GM12875 (cell line): ENCODE data around the gene CLEC1B.
"Not testable (repeated sequence)": the region's sequence is repeated elsewhere in the genome, so short reads cannot be mapped to it uniquely, and the experiment has no call there.

ENCODE experiments used
- H3K4me3 ChIP-seq: one replicate; pipeline ENCODE4 v1.5.1; 2011; ENCODE audit warnings: low read depth, low read length, control low read depth
- TF ChIP-seq, protein P1 (sequence below): IDR thresholded peaks from 2 replicates; pipeline ENCODE4 v1.5.1; 2011; ENCODE audit warnings: low read depth, mild to moderate bottlenecking, control low read depth, inconsistent platforms, low read length, moderate library complexity, borderline replicate concordance; ENCODE audit not compliant: insufficient read depth

Gene CLEC1B

GRCh38 chr12:9973949-9974348 is 25.0 kb downstream of the CLEC1B start:
- TF ChIP-seq, protein P1, sequence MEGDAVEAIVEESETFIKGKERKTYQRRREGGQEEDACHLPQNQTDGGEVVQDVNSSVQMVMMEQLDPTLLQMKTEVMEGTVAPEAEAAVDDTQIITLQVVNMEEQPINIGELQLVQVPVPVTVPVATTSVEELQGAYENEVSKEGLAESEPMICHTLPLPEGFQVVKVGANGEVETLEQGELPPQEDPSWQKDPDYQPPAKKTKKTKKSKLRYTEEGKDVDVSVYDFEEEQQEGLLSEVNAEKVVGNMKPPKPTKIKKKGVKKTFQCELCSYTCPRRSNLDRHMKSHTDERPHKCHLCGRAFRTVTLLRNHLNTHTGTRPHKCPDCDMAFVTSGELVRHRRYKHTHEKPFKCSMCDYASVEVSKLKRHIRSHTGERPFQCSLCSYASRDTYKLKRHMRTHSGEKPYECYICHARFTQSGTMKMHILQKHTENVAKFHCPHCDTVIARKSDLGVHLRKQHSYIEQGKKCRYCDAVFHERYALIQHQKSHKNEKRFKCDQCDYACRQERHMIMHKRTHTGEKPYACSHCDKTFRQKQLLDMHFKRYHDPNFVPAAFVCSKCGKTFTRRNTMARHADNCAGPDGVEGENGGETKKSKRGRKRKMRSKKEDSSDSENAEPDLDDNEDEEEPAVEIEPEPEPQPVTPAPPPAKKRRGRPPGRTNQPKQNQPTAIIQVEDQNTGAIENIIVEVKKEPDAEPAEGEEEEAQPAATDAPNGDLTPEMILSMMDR = no peak
- no peak overlapping the region for H3K4me3 ChIP-seq

DNA sequence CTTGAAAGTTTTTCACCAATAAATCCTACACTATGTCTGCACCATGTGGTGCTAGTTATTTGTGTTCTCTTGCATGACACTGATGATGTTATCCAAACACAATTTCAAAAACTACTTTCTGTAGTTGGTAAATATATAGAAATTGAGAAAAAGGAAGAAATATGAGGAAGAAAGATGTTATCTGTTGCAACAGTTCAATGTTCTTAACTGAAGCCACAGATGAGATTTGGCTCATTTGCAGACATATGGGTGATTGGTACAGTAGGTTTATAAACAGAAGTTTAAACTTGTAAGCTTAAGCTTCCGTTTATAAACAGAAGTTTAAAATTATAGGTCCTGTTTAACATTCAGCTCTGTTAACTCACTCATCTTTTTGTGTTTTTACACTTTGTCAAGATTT is 27.7 kb downstream of the CLEC1B start, which contains the start of gene CLEC12A:
TSS of gene CLEC12A (plus strand) at position 229 of the 400 bp plus-strand sequence. CDS start 188 bp downstream, outside the sequence.
- TF ChIP-seq, protein P1 = no peak
- no peak within 1 kb of the TSS for H3K4me3 ChIP-seq

DNA sequence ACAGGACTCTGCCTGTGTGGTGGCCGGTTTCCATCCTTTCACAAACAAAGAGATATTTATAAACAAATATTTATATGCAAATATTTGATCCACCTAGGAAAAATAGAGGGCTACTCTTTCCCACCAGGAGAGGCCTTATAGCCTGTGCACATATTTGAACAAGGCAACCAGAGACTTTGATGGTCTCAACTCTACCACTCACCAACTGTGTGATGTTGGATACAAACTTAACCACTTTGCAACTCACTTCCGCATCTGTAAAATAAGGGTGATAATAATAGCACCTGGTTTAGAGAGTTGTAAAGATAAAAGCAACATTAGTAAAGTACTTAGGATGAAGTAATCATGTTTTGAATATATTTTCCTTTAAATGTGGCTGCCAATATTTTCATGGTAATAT is 29.2 kb downstream of the CLEC1B start:
- TF ChIP-seq, protein P1 = no peak
- H3K4me3 ChIP-seq = no peak overlapping the region

DNA sequence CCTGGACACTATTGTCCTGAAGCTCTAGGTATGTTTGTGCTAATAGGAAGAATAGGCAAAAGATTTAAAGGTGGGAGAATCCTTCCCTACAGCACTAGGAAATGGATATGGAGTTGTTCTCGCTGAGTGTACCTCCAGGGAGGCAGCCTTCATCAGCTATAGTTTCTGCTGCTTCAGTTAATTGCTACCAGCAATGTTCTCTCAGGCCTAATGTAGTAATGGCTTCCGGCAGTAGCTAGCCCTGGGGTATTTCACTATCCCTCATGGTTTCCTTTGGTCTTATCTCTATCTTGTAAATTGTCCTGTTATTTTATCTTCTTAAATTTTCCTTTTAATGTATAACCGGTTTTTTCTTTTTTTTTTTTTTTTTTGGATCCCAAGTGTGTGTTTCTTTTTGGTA is 37.0 kb downstream of the CLEC1B start:
- TF ChIP-seq, protein P1 = no peak
- H3K4me3 ChIP-seq = no peak overlapping the region

DNA sequence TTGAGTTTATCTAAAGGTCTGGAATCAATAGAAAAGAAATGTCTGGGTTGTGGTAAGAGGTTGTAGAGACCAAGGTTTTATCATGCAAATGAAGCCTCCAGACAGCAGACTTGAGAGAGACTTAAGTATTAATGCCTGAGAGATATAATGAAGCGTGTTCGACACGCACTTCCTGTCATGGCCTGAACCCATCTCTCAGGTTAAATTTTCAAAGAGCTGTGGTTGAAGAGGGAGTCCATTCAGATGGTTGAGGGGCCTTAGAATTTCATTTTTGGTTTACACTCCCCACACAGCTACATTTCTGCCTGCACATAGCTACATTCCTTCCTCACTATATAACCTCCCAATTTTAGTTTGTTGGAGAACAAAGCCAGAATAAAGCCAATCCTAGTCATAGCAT is 37.8 kb downstream of the CLEC1B start:
- H3K4me3 ChIP-seq = no peak overlapping the region
- TF ChIP-seq, protein P1 = no peak

- no peak overlapping the region for H3K4me3 ChIP-seq
- TF ChIP-seq, protein P1 = no peak
Observed at GRCh38 chr12:9960590-9960989, 38.3 kb downstream of the CLEC1B start.

DNA sequence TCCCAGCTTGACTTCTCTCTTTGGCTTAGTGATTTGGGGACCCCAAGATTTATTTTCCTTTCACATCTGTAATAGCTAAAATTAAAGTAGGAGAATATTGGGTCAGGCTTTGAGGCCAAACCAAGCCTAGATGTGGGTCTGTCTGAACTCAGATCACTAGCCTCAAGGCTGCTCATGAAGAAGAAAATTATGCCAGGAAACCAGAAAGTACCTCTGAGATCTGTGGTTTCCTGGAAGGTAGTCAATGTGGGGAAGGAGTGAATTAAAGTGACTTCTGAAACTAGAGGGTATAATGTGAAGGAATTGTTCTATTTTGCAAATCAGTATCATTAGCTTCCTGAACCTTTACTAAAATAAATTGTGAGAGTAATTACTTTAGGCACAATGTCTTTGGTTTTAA is 41.1 kb downstream of the CLEC1B start:
- TF ChIP-seq, protein P1 = no peak
- H3K4me3 ChIP-seq = no peak overlapping the region

DNA sequence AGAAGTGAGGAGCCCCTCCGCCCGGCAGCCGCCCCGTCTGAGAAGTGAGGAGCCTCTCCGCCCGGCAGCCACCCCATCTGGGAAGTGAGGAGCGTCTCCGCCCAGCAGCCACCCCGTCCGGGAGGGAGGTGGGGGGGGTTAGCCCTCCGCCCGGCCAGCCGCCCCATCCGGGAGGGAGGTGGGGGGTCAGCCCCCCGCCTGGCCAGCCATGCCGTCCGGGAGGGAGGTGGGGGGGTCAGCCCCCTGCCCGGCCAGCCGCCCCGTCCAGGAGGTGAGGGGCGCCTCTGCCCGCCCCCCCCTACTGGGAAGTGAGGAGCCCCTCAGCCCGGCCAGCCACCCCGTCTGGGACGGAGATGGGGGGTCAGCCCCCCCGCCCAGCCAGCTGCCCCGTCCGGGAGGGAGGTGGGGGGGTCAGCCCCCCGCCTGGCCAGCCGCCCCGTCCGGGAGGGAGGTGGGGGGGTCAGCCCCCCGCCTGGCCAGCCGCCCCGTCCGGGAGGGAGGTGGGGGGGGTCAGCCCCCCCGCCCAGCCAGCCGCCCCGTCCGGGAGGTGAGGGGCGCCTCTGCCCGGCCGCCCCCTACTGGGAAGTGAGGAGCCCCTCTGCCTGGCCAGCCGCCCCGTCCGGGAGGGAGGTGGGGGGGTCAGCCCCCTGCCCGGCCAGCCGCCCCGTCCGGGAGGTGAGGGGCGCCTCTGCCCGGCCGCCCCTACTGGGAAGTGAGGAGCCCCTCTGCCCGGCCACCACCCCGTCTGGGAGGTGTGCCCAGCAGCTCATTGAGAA is 45.8 kb downstream of the CLEC1B start:
- not testable (repeated sequence) for H3K4me3 ChIP-seq
